Middle frontal gyrus (tissue), 1 donor: ENCODE measurements around the gene ERFL.

ENCODE experiments used
- DNase-seq: peaks from one replicate; pipeline ENCODE4 v3.0.0-alpha.2; 2015; ENCODE audit warnings: low spot score; ENCODE audit errors: extremely low spot score

Gene ERFL

GRCh38 chr19:41927497-41928192 is 604 bp downstream of the ERFL start:
- no peak for DNase-seq

DNA sequence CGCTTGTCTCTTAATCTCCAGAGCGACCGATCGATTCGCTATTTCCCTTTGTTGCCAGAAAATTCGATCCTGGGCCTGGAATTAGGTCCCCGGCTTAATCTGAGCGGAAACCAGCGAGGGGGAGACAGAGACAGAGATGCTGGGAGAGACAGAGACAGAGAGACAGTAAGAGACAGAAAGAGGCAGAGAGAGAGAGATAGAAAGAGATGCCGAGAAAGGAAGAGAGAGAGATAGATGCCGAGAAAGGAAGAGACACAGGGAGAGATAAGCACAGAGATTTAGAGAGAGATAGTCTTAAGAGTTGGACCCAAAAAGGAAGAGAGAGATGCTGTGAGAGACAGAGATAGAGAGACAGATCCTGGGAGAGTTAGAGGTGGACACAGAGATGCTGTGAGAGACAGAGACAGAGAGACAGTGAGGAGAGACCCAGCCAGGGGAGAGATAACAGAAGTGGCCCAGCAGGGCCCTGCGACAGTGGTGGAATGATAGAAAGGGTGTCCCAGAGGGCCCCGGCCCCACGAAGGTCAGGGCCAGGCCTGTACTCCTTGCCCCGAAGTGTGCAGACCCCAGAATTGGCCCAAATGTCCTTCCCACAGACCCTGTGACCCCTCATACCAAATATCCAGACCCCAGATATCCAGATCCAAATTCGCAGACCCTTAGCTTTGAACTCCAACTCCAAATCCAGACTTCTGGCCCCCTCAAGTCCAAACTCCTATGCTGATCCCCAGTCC is 1.3 kb downstream of the ERFL start:
- no peak for DNase-seq

DNA sequence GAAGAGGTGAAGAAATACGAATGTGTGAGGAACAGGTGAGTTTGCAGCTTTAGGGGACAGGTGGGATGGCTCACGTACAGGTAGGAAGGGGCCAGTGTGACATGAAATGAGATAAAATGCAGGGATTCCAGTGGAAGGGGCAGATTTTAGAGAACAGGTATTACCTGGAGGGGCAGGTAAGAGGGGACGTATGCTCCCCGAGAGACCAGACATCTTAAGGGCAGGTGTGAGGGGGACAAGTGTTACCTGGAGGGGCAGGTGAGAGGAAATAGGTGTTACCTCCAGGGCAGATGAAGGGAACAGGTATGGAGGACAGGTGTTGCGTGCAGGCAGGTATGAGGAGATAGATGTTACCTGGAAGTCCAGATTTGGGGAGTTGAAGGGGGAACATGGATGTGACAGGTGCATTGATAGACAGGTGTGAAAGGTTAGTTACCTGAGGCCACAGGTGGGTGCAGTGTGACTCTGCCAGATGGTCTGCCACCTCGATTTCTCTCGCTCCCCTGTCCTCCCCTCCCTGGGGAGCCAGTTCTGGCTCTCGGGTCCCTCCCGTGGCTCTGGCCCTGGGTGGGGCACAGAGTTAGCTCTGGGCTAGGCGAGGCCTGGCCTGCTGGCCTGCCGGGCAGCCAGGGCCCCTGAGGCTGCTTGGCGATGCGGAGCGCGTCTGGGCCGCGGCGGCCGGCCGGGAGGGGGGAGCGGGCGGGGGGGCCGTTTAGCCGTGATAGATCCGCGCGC is 2.1 kb downstream of the ERFL start:
- no peak for DNase-seq

DNA sequence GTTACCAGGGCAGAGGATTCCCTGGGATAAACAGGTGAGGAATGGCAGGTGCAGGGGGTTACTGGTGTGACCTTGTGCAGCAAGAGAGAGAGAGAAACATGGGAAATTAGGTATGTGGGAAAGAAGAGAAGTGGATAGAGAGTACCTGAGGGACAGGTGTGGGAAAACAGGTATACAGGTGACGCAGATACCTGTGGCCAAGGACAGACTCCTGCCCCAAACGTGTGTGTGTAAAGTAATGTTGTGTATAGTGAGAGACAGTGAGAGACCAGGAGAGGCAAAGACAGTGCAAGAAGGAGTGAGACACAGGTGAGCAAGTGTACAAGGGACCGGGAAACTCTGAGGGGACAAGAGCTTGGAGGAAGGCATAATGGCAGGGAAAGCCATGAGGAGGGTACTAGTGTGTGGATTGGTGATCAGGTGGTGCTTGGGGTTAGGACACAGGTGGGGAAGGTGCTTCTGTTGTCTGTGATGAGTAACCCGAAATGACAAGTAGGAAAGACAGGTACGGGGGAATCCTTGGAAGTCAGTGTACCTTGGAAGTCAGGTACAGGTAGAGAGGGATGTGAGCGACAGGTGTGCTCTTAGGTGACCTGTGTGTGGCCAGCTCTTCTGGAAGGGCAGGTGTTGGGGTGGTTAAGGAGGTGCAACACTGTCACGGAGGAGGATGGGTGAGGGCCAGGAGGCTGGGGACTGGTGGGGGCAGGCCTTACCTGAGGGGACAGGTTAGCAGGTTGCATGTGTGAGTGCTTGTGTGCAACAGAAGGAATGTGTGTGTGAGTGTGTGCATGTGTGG is 2.8 kb downstream of the ERFL start:
- no peak for DNase-seq

- no peak for DNase-seq
Measured at GRCh38 chr19:41924151-41925145, 3.8 kb downstream of the ERFL start.

GRCh38 chr19:41923045-41923788 is 5.0 kb downstream of the ERFL start:
- no peak for DNase-seq

DNA sequence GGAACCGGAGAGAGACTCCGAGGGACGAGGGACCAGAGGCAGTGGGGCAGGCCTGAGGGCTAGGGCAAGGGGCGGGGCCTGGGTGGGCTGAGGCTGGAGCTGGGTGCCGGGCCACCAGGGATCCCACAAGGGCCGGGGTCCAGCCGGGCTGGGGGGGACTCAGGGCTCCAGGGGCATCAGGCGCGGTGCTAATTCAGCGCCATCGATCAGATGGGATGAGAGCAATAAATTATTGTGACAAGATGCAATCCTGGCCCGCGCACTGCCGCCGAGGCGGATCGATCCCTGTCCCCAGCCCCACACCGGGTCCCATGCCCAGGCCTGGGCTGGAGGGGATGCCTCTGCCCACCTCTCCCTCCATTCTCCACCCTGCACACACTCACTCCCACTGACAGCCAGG is 5.7 kb downstream of the ERFL start:
- no peak for DNase-seq

DNA sequence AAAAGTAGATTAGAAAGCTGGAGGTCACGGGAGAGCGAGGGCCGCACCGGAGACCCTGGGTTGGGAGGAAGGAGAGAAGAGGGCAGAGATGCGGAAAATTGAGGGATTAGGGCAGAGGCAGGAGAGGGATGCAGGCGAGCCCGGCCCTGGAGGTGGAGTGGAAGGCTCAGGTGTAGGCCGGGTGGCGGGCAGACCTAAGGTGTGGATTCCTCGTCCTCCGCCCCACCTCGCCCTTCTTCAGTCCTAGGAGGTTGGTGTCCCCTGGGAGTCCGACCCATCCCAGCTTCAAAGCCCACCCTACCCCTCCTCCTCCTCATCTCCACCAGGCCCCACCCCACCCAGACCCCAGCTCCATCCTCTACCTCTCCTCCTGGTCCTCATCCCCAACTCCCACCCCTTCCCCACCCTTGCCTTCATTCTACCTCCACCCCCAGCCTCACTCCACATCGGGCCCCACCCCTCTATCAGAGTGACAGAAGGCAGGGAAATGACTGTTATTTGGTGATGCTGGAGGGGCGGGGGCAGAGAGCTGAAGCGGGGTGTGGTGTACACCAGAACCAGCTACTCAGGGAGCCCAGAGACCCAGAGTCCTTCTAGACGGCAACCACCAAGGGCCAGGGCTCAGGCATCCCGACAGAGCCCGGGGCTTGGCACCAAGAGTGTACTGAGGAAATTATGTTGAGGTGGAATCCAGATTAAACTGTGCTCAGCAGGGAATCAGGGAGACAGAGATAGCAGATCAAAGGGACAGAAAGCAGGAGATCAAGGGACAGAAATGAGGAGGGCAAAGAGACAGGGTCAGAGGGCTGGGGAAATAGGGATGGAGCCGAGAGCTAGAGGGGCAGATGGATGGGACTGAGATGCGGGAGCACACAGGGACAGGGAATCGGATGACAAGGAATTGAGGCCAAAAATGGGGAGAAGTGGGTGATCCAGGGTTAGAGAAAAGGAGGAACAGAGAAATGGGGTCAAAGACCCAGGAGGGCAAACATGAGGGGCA is 6.4 kb downstream of the ERFL start:
- DNase-seq: no peak

DNA sequence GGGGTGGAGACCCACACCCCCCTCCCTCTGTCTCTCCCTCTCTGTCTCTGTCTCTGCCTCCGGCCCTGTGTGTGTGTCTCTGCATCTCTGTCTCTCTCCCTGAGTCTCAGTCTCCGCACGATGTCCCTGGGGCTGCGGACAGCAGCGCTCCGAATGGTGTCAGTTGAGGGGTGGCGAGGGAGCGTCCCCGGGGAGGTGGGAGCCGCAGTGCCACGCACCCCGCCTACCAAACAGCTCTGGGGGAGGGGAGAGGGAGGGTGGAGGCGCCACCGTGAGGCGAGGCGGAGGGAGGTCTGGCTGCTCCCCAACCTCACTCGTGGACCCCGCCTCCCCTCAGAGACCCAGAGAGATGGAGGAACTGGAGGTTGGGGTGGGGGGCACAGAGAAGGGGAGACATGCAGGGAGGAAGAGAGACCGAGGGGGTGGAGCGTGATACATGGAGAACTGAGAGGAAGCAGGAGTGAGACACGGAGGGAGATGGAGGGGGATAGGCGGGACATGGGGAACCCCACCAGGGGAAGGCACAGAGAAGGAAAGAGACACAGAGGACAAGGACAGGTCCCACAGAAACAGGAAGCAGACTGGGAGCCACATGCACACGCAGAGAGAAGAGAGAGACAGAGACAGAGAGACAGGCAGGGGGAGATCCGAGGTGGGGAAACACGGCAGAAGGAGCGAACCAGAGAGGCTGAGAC is 7.2 kb downstream of the ERFL start:
- no peak for DNase-seq

GRCh38 chr19:41919948-41920712 is 8.1 kb downstream of the ERFL start:
- DNase-seq: no peak

DNA sequence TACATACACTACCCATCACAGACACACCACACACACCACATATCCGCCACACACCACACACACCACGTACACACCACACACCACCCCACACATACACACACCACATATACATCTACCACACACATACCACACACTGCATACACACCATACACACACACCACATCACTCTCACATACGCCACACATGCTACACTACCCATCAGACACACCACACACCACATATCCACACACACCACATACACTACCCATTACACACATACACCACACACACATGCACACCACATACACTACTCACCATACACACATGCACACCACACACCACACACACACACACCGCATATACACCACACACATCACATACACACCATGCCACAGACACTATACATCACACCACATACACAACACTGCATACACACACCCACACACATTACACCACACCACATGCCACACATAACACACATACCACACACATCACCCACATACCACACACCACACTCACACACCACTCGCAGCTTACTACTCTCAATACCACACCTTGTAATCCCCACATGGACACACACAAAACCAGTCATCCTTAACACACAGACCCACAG is 9.5 kb downstream of the ERFL start:
- DNase-seq: no peak

DNA sequence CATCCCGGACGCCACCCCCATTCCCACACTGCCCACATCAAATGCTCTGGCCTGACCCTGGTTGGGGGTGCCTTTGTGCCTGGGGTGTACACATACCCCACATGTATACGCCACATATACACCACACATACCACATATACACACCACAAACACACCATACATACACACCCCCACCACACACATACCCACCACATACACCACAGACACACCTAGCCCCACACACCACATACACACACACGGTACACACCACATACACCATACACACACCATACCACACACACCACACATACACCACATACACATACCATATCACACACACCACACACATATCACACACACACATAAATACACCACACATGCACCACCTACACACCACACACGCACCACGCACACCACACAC is 10.2 kb downstream of the ERFL start:
- no peak for DNase-seq

- no peak for DNase-seq
Measured at GRCh38 chr19:41917676-41918075, 10.6 kb downstream of the ERFL start.

DNA sequence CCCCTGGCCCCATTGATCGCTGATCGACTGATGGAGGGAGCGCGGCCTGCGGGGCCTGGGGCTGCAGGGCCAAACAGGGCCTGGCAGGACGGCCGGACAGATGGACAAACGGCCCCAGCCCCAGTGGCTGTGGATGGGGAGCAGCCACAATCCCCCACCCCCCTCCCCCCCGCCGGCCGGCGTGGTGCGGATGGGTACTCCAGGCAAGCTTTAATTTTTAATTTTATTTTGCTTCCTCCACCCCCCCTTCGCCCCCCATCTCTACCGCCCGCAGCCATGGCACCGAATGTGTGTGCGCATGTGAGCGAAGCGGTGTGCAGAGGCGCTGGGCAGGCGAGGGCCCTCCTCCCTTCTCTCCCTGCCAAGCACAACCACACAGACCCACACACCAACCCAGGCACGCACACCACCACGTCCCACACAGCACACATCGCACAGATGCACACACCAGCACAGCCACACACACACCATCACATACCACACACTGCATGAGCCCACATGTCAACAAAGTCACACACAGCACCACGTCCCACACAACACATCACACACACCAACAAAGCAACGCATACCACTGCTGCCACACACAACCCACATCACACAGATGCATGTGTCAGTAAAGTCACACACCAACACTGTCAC is 12.4 kb downstream of the ERFL start:
- DNase-seq: no peak

- no peak for DNase-seq
Measured at GRCh38 chr19:41915021-41915775, 13.1 kb downstream of the ERFL start.
